ENCODE data around the gene AGT. TPM values are rescaled to one million over a fixed set of nuclear protein-coding genes. Genes with fewer than 3 reads are reported as not detected.

The AGT gene
- total RNA-seq, 4 donors from 2014 or later = 17.3 to 49.6 (median 34.5) TPM

DNA sequence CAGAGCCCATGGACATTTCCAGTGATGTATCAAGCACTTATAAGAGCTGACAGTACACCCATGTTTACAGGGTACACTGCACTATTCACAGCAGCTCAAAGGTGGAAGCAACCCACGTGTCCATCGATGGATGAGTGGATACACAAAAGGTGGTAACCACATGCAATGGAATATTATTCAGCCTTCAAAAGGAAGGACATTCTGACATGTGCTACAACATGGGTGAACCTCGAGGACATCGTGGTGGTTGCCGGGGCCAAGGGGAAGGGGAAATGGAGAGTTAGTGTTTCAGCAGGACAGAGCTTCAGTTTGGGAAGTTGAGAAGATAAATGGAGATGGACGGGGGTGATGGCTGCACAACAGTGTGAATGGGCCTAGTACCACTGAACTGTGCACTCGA is 9.1 kb downstream of the AGT start:
- H3K4me1 ChIP-seq = peaks cover 6 to 14% of the 10 kb centered on the region in 2 donors
- intact Hi-C loops (cut with DNase I; ENCODE audit: low total_unique reads) = no loop called here
- no peak for TF ChIP-seq POLR2A (IDR thresholded peaks at IDR 0.05)
- TF ChIP-seq, protein P1, sequence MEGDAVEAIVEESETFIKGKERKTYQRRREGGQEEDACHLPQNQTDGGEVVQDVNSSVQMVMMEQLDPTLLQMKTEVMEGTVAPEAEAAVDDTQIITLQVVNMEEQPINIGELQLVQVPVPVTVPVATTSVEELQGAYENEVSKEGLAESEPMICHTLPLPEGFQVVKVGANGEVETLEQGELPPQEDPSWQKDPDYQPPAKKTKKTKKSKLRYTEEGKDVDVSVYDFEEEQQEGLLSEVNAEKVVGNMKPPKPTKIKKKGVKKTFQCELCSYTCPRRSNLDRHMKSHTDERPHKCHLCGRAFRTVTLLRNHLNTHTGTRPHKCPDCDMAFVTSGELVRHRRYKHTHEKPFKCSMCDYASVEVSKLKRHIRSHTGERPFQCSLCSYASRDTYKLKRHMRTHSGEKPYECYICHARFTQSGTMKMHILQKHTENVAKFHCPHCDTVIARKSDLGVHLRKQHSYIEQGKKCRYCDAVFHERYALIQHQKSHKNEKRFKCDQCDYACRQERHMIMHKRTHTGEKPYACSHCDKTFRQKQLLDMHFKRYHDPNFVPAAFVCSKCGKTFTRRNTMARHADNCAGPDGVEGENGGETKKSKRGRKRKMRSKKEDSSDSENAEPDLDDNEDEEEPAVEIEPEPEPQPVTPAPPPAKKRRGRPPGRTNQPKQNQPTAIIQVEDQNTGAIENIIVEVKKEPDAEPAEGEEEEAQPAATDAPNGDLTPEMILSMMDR (IDR thresholded peaks at IDR 0.05 in 4 of 5, conservative IDR thresholded peaks at IDR 0.05 in 1 of 5) = no peak

DNA sequence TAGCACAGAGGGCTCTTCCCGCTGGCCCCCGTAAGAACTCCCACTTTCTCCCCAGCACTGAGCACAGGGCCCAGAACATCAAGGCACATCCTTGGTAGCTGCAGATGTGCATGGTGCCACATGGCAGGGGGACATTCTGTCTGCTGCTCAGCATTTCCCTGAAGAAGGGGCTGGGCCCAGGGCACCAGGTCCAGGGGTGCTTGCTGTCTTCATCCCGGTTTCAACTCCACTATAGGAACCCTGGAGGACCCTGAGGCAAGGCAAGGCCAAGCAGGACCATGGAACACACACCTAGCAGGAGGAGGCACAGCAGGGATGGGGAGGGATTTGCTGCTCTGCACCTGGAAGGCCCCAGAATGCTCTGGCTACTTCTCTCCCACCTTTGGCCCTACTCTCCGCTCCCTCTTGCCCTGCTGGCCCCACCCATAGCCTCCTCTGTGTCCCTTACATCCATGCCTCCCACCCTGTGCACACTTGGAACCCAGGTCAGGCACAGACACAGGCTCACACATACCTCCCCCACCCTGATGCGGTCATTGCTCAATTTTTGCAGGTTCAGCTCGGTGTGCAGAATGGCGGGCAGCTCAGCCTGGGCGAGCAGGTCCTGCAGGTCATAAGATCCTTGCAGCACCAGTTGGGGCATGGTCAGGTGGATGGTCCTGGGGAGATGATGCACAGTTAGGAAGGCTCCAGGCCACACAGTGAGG is 10.1 kb downstream of the AGT start:
- H3K27ac ChIP-seq = no peak overlapping the region
- intact Hi-C loops (cut with DNase I; ENCODE audit: low total_unique reads) (no loop called here), in situ Hi-C loops (cut with MboI; ENCODE audit: low sequenced_read_pairs in 4 of 4) (no loop called here)
- DNase-seq = no peak
- no peaks in the 10 kb centered on the region for H3K9me3 ChIP-seq
- H3K4me1 ChIP-seq = peaks cover 2 to 7% of the 10 kb centered on the region in 2 donors
- TF ChIP-seq, protein P1 (IDR thresholded peaks at IDR 0.05 in 4 of 5, conservative IDR thresholded peaks at IDR 0.05 in 1 of 5) = no peak
- no peak for TF ChIP-seq POLR2A (IDR thresholded peaks at IDR 0.05)
- no peaks in the 10 kb centered on the region for H3K36me3 ChIP-seq
- H3K4me3 ChIP-seq = no peak overlapping the region
- no peaks in the 10 kb centered on the region for H3K27me3 ChIP-seq
- ATAC-seq = no peak

More for the DNA sequence above, 9.1 kb downstream of the AGT start:
- DNase-seq = no peak
- Histone ChIP-seq H3K36me3 (no peaks in the 10 kb centered on the region), H3K4me3 (no peak overlapping the region), H3K27ac (no peak overlapping the region), H3K9me3 (no peaks in the 10 kb centered on the region), H3K27me3 (no peaks in the 10 kb centered on the region)
- in situ Hi-C loops (cut with MboI; ENCODE audit: low sequenced_read_pairs in 4 of 4) = no loop called here
- ATAC-seq = no peak

- Histone ChIP-seq H3K27me3 (no peaks in the 10 kb centered on the region), H3K4me1 (peaks cover 0 to 2% of the 10 kb centered on the region in 2 donors), H3K27ac (no peak overlapping the region), H3K4me3 (no peak overlapping the region), H3K9me3 (no peaks in the 10 kb centered on the region), H3K36me3 (no peaks in the 10 kb centered on the region)
- in situ Hi-C loops (cut with MboI; ENCODE audit: low sequenced_read_pairs in 4 of 4) (no loop called here), intact Hi-C loops (cut with DNase I; ENCODE audit: low total_unique reads) (no loop called here)
- TF ChIP-seq, protein P1 (IDR thresholded peaks at IDR 0.05 in 4 of 5, conservative IDR thresholded peaks at IDR 0.05 in 1 of 5) = no peak
- TF ChIP-seq POLR2A (IDR thresholded peaks at IDR 0.05) = no peak
- DNase-seq (no peak), ATAC-seq (no peak)
Observed at GRCh38 chr1:230702934-230703678, 10.8 kb downstream of the AGT start.

DNA sequence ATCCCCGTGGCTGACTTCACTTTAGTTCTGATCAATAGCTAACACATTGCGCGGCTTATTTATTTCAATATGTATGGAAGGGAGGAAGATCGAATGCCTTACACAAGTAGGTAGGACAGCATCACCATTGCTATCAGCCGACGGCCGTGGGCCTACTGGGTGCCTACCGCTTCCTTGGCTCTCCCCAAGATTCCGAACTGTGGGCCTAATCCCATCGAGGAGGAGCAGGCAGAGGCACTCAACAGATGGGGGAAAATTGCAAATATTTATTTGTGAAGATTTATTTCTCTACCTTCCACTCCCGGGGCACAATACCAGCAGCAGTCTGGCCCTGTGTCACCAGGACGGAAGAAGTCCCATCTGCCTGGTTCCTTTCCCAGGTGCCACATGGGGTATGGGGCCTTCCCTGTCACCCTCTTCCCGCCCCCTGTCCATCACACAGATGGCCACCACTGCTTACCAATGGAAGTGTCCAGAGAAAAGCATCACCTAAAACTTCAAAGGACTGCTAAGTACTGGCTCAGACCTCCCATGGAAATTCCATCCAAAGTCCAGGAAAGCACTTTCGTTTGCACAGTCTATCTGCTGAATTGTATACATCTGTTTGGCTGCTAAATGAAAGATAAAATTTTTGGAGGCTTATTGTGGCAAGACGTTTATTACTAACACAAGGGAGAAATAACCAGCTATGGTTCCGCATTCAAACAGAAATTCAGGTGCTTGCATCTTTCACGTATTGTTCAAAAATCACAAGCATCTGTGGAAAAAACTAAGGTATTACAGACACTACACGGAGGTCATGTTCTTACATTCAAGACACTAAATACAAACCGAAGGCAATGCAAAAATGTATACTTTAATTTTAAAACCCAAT is 11.8 kb downstream of the AGT start:
- peaks cover 0 to 6% of the 10 kb centered on the region in 2 donors for H3K4me1 ChIP-seq
- DNase-seq = no peak
- no peaks in the 10 kb centered on the region for H3K9me3 ChIP-seq
- no peak overlapping the region for H3K27ac ChIP-seq
- H3K36me3 ChIP-seq = no peaks in the 10 kb centered on the region
- H3K4me3 ChIP-seq = no peak overlapping the region
- TF ChIP-seq, protein P1 (IDR thresholded peaks at IDR 0.05 in 4 of 5, conservative IDR thresholded peaks at IDR 0.05 in 1 of 5) = no peak
- TF ChIP-seq POLR2A (IDR thresholded peaks at IDR 0.05) = no peak
- H3K27me3 ChIP-seq = no peaks in the 10 kb centered on the region
- intact Hi-C loops (cut with DNase I; ENCODE audit: low total_unique reads) (no loop called here), in situ Hi-C loops (cut with MboI; ENCODE audit: low sequenced_read_pairs in 4 of 4) (no loop called here)
- ATAC-seq = no peak

All from gastrocnemius medialis (tissue), 4 donors.